GM11168 (cell line): ENCODE measurements around the gene NCDN.

ENCODE experiments used
- in situ Hi-C: fragments of 300-500 bp; cut with MboI; formaldehyde crosslinking; loops from one replicate; pipeline ENCODE4 v1.12.0; 2022; ENCODE audit warnings: low sequenced_read_pairs; ENCODE audit not compliant: unreplicated experiment

Gene NCDN

GRCh38 chr1:35557611-35558373 lies at the start of gene NCDN:
TSS of gene NCDN (plus strand) at chr1:35557799. CDS start at chr1:35558191, 392 bp downstream.
- in situ Hi-C loops = no loop called here

DNA sequence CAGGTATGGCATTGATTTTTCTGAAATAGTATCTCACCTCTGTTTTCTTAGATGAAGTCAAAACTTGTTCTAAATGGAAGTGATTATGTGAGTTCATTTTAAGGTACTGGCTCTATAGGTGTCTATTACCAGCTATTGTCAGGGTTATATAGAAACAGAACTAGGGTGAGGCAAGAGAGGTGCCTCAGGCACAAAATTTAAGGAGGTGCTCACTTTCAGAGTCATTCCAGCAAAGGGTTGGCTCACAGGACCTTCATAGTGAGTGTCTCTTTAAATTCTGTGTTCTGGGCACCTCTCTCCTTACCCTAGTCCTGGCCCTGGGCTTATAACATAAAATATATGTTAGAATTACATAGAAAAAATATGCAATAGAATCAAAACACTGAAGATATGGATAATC lies 49.7 kb upstream of the NCDN start:
- in situ Hi-C loops = no loop called here

GRCh38 chr1:35509558-35509957 lies 48.0 kb upstream of the NCDN start:
- in situ Hi-C loops = no loop called here

DNA sequence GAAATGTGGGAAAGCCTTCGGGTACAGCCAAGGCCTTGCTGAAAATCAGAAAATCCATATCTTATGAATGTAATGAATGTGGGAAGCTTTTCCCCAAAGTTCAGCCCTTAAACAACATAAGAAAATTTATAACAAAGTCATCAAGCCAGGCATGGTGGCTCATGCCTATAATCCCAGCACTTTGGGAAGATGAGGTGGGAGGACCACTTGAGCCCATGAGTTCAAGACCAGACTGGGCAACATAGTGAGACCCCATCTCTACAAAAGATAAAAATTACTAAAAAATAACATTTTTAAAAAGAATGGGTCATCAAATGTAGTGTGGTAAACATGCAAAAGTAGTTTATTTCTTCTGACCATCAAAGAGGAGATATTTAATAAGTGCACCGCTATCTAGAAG lies 46.3 kb upstream of the NCDN start:
- in situ Hi-C loops = no loop called here

- in situ Hi-C loops = no loop called here
Observed at GRCh38 chr1:35518183-35518582, 39.4 kb upstream of the NCDN start.

- in situ Hi-C loops = no loop called here
Observed at GRCh38 chr1:35519432-35519831, 38.2 kb upstream of the NCDN start.

DNA sequence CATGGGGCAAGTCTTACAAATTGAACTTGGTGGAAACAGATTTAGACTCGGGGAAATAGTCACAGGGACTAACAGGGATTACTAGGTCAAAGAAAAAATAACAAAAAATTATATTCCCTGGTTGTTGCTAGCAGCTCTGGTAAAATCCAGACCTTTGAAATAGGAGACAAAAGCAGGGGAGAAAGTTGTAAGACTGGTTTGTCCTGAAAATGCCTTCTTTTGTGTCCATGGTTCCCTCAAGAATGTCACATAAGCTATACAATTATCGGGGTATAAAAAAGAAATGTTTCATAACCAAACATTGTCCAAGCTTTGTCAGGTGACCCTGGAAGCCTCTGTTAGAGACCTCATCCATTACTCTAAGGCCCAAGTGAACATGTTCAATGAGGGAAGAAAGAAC lies 33.5 kb upstream of the NCDN start:
- in situ Hi-C loops = no loop called here

GRCh38 chr1:35530168-35530567 lies 27.4 kb upstream of the NCDN start:
- in situ Hi-C loops = no loop called here

- in situ Hi-C loops = no loop called here
Observed at GRCh38 chr1:35530946-35531345, 26.7 kb upstream of the NCDN start.

- in situ Hi-C loops = no loop called here
Observed at GRCh38 chr1:35531368-35531767, 26.2 kb upstream of the NCDN start.

DNA sequence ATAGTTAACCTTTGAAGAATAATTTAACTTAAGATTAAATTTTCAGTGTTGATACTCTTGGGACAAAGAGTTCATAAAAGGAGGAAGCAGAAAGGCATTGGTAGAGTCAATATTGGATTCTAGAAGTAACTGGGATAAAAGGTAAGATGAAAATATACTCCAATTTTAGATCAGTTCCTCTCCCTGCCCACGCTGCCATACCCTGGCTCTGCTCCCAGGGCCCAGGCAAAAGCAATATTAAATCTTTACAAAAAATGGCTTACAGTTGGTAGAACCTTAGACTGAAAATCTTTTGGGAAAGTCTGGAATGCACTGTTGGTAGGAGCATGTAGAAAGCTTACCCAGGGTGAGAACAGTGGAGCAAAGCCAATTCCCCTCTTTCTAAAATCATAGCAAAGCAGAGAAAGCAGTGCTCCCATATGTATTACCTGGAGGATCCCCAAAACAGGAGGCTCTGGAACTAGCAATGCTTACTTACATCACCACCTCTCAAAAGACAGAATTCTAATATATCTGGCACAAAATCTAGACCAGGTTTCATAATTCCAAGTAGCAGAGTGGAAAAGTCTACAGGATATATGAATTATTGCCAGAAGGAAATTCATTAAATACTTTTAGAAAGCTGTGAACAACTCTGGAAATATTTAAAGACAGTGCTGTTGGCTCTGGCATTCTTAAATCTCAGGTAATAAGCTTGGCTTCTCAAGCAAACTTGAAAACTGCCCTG lies 24.9 kb upstream of the NCDN start:
- in situ Hi-C loops = no loop called here

- in situ Hi-C loops = no loop called here
Observed at GRCh38 chr1:35533586-35533985, 24.0 kb upstream of the NCDN start.

DNA sequence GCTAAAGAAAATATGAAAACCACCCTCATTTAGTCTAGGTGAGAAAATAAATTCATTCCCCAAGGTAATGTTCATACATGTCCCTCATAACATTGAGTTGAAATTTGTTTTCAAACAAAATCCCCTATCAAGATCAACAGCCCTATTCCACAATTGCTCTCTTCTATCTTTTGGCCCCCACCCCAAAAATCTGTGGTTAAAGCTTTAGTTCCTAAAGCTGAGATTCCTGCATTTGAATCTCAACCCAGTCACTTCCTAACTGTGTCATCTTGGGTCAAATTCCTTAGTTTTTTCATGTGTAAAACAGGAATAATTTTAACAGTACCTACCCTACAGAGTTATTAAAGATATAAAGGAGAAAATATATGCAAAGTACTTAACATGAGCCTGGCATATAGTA lies 22.4 kb upstream of the NCDN start:
- in situ Hi-C loops = no loop called here

DNA sequence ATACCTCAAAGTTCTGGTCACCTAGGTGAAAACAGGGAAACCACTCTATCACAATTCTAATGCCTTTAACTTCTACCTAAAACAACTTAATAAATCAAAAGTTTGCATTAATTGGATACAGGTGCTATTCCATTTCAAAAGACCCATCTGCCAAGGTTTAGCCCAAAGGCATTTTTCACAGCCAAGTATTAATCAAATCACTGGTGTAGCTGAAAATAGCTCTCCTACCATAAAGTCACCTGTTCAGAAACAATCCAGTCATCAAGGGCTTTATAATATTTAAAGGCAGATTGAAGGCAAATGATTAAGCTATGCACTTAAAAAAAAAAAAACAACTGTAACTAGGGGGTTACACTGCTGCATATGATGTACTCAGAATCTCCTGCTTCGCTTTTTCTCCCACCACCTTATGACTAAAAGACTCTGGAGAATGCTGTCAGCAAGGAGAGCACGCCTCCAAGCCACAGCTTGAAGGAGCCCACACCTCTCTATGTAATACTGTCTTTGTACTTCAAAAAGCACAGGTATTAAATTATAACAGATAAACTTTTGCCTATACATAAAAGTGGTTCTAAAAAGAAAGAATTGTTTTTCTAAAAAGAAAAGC lies 20.9 kb upstream of the NCDN start:
- in situ Hi-C loops = no loop called here

DNA sequence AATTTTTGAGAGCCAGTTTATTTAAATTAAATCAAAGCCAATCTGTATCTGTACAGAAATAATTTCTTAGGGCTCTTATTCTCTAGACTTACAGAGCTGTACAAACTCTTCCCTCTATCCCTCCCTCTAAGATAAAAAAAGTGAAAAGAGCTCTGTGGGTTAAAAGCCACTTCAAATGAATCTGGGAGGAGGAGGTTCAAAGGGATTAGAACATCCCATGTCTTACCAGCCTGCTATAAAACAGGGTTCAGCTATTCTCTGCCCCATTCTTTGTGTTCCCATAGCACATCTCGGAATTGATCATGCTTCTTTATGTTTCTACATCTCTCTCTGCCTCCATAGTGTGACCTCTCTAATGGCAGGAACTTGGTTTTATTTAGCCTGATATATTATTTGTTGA lies 19.8 kb upstream of the NCDN start:
- in situ Hi-C loops = no loop called here

DNA sequence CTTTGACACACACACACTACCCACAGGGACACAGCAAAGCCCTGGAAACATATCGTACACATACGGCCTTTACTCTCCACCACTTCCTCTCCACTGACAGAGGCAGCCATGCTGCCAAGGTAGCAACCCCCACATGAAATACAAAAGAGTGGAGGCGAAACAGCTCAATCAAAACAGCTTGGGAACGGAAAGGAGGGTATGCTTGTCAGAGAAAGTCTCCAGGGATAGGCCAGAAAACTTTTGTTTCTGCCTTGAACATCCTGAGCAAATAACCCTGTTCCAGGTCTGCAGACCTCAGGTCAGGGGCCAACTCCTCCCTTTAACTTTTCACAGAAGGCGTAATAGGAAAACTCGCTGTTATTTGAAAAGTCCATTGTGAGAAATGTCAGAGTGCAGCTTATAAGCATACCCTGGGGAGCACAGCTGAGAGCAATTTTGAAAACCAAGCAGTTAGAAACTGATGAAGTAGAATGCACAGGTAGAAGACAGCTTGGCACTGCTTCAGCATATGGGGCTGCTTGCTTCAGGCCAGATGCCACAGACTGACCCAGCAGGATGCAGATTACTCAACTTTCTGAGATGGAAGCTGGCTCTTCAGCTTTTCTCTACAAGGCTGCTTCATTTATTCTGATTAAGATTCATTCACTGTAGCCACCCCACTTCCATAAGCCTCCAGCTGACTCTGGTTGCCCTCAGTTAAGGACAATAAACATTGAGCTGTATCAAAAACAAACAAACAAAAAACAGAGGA lies 18.4 kb upstream of the NCDN start:
- in situ Hi-C loops = no loop called here

- in situ Hi-C loops = loop anchor here (5.0 kb wide), 1 partner anchor 73 kb away; no protein-coding TSS in a partner anchor
Observed at GRCh38 chr1:35539824-35540261, 17.8 kb upstream of the NCDN start.

DNA sequence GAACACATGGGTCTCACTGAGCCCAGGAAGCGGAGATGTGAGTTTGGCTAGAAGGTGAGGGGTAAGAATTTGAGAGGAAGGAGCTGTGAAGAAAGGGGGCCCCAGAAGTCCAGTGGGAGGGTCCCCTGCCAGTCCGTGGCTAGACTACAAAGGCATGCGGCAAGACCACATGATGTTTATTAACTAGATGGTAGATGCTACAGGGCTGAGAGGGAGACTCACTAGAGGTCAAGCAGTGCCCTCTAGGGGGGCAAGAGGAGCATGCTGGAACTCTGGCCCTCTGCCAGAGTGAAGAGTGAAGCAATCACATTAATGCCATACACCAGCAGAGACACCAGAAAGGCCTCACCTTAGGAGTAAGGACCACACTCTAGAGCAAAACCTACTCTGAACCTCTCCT lies 12.6 kb upstream of the NCDN start:
- in situ Hi-C loops = loop anchor here (5.0 kb wide), 1 partner anchor 78 kb away; no protein-coding TSS in a partner anchor

DNA sequence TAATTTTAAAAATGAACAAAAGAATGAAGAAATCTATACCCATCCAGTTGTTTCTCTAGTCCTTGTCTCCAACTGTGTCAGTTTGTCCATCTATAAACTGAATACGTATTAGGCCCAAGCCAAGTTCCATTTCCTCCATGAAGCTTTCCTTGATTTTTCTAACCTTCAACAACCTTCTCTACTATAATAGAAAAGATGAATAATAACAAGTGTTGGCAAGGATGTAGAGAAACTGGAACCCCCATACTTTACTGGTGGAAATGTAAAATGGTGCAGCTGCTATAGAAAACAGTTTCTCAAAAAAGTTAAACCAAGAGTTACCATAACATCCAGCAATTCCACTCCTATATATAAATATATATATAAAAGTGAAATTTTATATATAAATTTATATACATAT lies 11.0 kb upstream of the NCDN start:
- in situ Hi-C loops = no loop called here

DNA sequence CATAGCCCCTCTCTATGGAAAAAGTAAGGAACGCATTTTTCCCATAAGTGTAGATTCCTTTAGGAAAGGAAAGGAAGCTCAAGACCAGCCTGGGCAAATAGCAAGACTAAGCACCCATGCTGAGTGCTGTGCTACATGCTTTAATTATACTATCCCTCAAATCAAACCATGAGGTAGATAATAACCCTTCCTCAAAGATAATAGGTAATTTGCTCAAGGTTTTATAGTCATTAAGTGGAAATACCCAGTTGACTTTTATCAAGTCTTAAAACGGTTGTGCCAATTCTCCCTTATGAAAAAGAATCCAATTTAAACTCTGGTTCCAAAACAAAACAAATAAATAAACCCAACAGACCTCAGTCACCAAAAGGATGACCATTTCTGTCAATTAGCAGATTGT lies 3.7 kb upstream of the NCDN start:
- in situ Hi-C loops = no loop called here
